Stimulated activated effector memory CD8-positive, alpha-beta T cell treated with anti-CD3 and anti-CD28 coated beads, Interleukin-12 subunit alpha, Interleukin-12 subunit beta, amount 100 ng/mL, for 72 hours (primary cell): ENCODE results near the gene C2orf69.

Source experiments
- ATAC-seq: fragments of 150-1000 bp; cut with Tn5 transposase; 2 replicates; pipeline ENCODE4 v1.10.0; 2021
- DNase-seq, 2 donors: peaks; one replicate each; pipeline ENCODE4 v3.0.0; 2021 to 2022; ENCODE audit warnings: low spot score in 2 of 2
- H3K27ac Mint-ChIP-seq: one replicate; pipeline ENCODE4 v1.8.0; 2022; ENCODE audit warnings: mild to moderate bottlenecking, mixed read lengths
- H3K36me3 Mint-ChIP-seq: one replicate; pipeline ENCODE4 v1.8.0; 2022; ENCODE audit warnings: mild to moderate bottlenecking, mixed read lengths
- H3K4me1 Mint-ChIP-seq: one replicate; pipeline ENCODE4 v1.8.0; 2022; ENCODE audit warnings: mixed read lengths
- H3K4me3 Mint-ChIP-seq: one replicate; pipeline ENCODE4 v1.8.0; 2022; ENCODE audit warnings: mild to moderate bottlenecking, mixed read lengths
- H3K9me3 Mint-ChIP-seq: one replicate; pipeline ENCODE4 v1.8.0; 2022; ENCODE audit warnings: mixed read lengths

The C2orf69 gene

GRCh38 chr2:199973703-199974102 lies 62.6 kb downstream of the C2orf69 start:
- ATAC-seq (no peak), DNase-seq (no peak)
- H3K4me1 Mint-ChIP-seq = peaks cover 14% of the 10 kb centered on the region
- no peak overlapping the region for H3K4me3 Mint-ChIP-seq
- H3K9me3 Mint-ChIP-seq = no peaks in the 10 kb centered on the region
- peaks cover 14% of the 10 kb centered on the region for H3K36me3 Mint-ChIP-seq
- H3K27ac Mint-ChIP-seq = no peak overlapping the region

- Mint-ChIP-seq H3K9me3 (no peaks in the 10 kb centered on the region), H3K4me1 (peaks cover 23% of the 10 kb centered on the region), H3K4me3 (no peak overlapping the region), H3K27ac (no peak overlapping the region), H3K36me3 (peaks cover 10% of the 10 kb centered on the region)
- ATAC-seq (no peak), DNase-seq (no peak)
These were observed 64.3 kb downstream of the C2orf69 start for GRCh38 chr2:199975273-199975895.
